ENCODE data around the gene PKP4.
"Not testable (repeated sequence)": the region's sequence is repeated elsewhere in the genome, so short reads cannot be mapped to it uniquely, and the experiment has no call there.

The PKP4 gene

GRCh38 chr2:158456309-158457066, at the start of gene PKP4, which contains the start of gene CCDC148:
Gene PKP4 (plus strand): TSS chr2:158456952. CDS start chr2:158533185, 76,233 bp downstream.
Gene CCDC148 (minus strand): TSS chr2:158456753. CDS start chr2:158456439, 314 bp downstream.
- peak; percentile 94 for DNase-seq

- DNase-seq, result no peak
These were observed 49.7 kb upstream of the PKP4 start for GRCh38 chr2:158407031-158407430.

- no peak for DNase-seq
These were observed 46.6 kb upstream of the PKP4 start for GRCh38 chr2:158410132-158410531.

GRCh38 chr2:158411748-158412147, 45.0 kb upstream of the PKP4 start:
- no peak for DNase-seq

- peak; percentile 74 for DNase-seq
These were observed 44.5 kb upstream of the PKP4 start for GRCh38 chr2:158412206-158412605.

GRCh38 chr2:158413581-158413980, 43.2 kb upstream of the PKP4 start:
- DNase-seq, result no peak

- DNase-seq, result peak; percentile 78
These were observed 42.2 kb upstream of the PKP4 start for GRCh38 chr2:158414538-158414937.

- no peak for DNase-seq
These were observed 24.6 kb upstream of the PKP4 start for GRCh38 chr2:158432117-158432516.

- DNase-seq, result not testable (repeated sequence)
These were observed 23.0 kb upstream of the PKP4 start for GRCh38 chr2:158433716-158434115.

- not testable (repeated sequence) for DNase-seq
These were observed 17.7 kb upstream of the PKP4 start for GRCh38 chr2:158439062-158439461.

GRCh38 chr2:158443606-158444005, 13.1 kb upstream of the PKP4 start:
- DNase-seq, result no peak

GRCh38 chr2:158457092-158457825, 507 bp downstream of the PKP4 start:
- DNase-seq, result peak; percentile 65

- peak; percentile 80 for DNase-seq
These were observed 1.3 kb downstream of the PKP4 start for GRCh38 chr2:158457826-158458616.

GRCh38 chr2:158458617-158458920, 1.8 kb downstream of the PKP4 start:
- no peak for DNase-seq

GRCh38 chr2:158459161-158460003, 2.6 kb downstream of the PKP4 start:
- DNase-seq, result no peak

- peak; percentile 25 for DNase-seq
These were observed 4.0 kb downstream of the PKP4 start for GRCh38 chr2:158460632-158461297.

- no peak for DNase-seq
These were observed 6.8 kb downstream of the PKP4 start for GRCh38 chr2:158463496-158464095.

- DNase-seq, result peak; percentile 41
These were observed 7.9 kb downstream of the PKP4 start for GRCh38 chr2:158464426-158465281.

GRCh38 chr2:158467248-158467647, 10.5 kb downstream of the PKP4 start:
- DNase-seq, result no peak

GRCh38 chr2:158472829-158473228, 16.1 kb downstream of the PKP4 start:
- not testable (repeated sequence) for DNase-seq

Measured in NCI-H226 (cell line).